ENCODE results near the gene MAVS.
"Not testable (repeated sequence)": the region's sequence is repeated elsewhere in the genome, so short reads cannot be mapped to it uniquely, and the experiment has no call there.

The MAVS gene

GRCh38 chr20:3828798-3829197 lies 17.8 kb upstream of the MAVS start:
- DNase-seq (ENCODE audit: low read depth), result no peak

GRCh38 chr20:3829891-3830290 lies 16.7 kb upstream of the MAVS start:
- not testable (repeated sequence) for DNase-seq (ENCODE audit: low read depth); H3K4me3 ChIP-seq (ENCODE audit: control insufficient read depth, low read depth, low read length)

More at GRCh38 chr20:3828798-3829197, 17.8 kb upstream of the MAVS start:
- H3K4me3 ChIP-seq (ENCODE audit: control insufficient read depth, low read depth, low read length), result no peak overlapping the region
- no peak for TF ChIP-seq CTCF (IDR thresholded peaks at IDR 0.05; ENCODE audit: control insufficient read depth, insufficient read depth, low read depth, low read length, missing control alignments)

GRCh38 chr20:3836132-3836531 lies 10.5 kb upstream of the MAVS start:
- no peak overlapping the region for H3K4me3 ChIP-seq (ENCODE audit: control insufficient read depth, low read depth, low read length)
- no peak for TF ChIP-seq CTCF (IDR thresholded peaks at IDR 0.05; ENCODE audit: control insufficient read depth, insufficient read depth, low read depth, low read length, missing control alignments)
- DNase-seq (ENCODE audit: low read depth), result no peak

GRCh38 chr20:3839328-3839727 lies 7.3 kb upstream of the MAVS start:
- DNase-seq (ENCODE audit: low read depth), result no peak
- no peak overlapping the region for H3K4me3 ChIP-seq (ENCODE audit: control insufficient read depth, low read depth, low read length)
- no peak for TF ChIP-seq CTCF (IDR thresholded peaks at IDR 0.05; ENCODE audit: control insufficient read depth, insufficient read depth, low read depth, low read length, missing control alignments)

GRCh38 chr20:3840201-3840600 lies 6.4 kb upstream of the MAVS start:
- DNase-seq (ENCODE audit: low read depth); H3K4me3 ChIP-seq (ENCODE audit: control insufficient read depth, low read depth, low read length): not testable (repeated sequence)

- no peak for TF ChIP-seq CTCF (IDR thresholded peaks at IDR 0.05; ENCODE audit: control insufficient read depth, insufficient read depth, low read depth, low read length, missing control alignments)
- DNase-seq (ENCODE audit: low read depth), result no peak
- no peak overlapping the region for H3K4me3 ChIP-seq (ENCODE audit: control insufficient read depth, low read depth, low read length)
These were observed 4.2 kb upstream of the MAVS start for GRCh38 chr20:3842348-3842930.

GRCh38 chr20:3843490-3843889 lies 3.1 kb upstream of the MAVS start:
- peak; percentile 17 for DNase-seq (ENCODE audit: low read depth)
- no peak overlapping the region for H3K4me3 ChIP-seq (ENCODE audit: control insufficient read depth, low read depth, low read length)
- no peak for TF ChIP-seq CTCF (IDR thresholded peaks at IDR 0.05; ENCODE audit: control insufficient read depth, insufficient read depth, low read depth, low read length, missing control alignments)

- not testable (repeated sequence) for DNase-seq (ENCODE audit: low read depth); H3K4me3 ChIP-seq (ENCODE audit: control insufficient read depth, low read depth, low read length)
These were observed 2.5 kb upstream of the MAVS start for GRCh38 chr20:3843990-3844619.
